Measurements from ENCODE around the gene FOXQ1.
"Not testable (repeated sequence)": the region's sequence is repeated elsewhere in the genome, so short reads cannot be mapped to it uniquely, and the experiment has no call there.

The FOXQ1 gene

DNA sequence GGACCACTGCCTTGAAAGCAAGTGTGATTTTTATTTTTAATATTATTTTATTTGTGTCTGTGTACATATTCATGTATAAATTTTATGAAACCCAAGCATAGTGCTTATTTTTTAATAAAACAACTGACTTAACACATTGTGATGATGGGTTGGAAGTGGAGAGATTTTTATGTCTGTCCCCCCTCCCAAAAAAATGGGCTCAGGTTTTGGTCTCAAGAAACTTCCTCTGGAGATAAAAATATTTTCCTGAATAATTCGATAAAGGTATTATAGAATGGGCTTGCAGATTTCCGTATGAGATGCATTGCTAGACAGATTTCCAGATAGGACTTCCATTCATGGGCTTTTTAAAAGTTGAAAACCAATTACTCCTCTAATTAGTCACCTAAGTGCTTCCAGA is 2.7 kb downstream of the FOXQ1 start:
- TF ChIP-seq, protein P1, sequence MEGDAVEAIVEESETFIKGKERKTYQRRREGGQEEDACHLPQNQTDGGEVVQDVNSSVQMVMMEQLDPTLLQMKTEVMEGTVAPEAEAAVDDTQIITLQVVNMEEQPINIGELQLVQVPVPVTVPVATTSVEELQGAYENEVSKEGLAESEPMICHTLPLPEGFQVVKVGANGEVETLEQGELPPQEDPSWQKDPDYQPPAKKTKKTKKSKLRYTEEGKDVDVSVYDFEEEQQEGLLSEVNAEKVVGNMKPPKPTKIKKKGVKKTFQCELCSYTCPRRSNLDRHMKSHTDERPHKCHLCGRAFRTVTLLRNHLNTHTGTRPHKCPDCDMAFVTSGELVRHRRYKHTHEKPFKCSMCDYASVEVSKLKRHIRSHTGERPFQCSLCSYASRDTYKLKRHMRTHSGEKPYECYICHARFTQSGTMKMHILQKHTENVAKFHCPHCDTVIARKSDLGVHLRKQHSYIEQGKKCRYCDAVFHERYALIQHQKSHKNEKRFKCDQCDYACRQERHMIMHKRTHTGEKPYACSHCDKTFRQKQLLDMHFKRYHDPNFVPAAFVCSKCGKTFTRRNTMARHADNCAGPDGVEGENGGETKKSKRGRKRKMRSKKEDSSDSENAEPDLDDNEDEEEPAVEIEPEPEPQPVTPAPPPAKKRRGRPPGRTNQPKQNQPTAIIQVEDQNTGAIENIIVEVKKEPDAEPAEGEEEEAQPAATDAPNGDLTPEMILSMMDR (conservative IDR thresholded peaks at IDR 0.05; ENCODE audit: control insufficient read depth, insufficient read depth, low read depth, low read length) = no peak
- DNase-seq (ENCODE audit: low read depth) = no peak
- H3K4me3 ChIP-seq (ENCODE audit: control insufficient read depth, low read depth, low read length) = no peak overlapping the region

GRCh38 chr6:1315201-1315559 is 3.3 kb downstream of the FOXQ1 start:
- H3K4me3 ChIP-seq (ENCODE audit: control insufficient read depth, low read depth, low read length) = no peak overlapping the region
- TF ChIP-seq, protein P1 (conservative IDR thresholded peaks at IDR 0.05; ENCODE audit: control insufficient read depth, insufficient read depth, low read depth, low read length) = no peak

DNA sequence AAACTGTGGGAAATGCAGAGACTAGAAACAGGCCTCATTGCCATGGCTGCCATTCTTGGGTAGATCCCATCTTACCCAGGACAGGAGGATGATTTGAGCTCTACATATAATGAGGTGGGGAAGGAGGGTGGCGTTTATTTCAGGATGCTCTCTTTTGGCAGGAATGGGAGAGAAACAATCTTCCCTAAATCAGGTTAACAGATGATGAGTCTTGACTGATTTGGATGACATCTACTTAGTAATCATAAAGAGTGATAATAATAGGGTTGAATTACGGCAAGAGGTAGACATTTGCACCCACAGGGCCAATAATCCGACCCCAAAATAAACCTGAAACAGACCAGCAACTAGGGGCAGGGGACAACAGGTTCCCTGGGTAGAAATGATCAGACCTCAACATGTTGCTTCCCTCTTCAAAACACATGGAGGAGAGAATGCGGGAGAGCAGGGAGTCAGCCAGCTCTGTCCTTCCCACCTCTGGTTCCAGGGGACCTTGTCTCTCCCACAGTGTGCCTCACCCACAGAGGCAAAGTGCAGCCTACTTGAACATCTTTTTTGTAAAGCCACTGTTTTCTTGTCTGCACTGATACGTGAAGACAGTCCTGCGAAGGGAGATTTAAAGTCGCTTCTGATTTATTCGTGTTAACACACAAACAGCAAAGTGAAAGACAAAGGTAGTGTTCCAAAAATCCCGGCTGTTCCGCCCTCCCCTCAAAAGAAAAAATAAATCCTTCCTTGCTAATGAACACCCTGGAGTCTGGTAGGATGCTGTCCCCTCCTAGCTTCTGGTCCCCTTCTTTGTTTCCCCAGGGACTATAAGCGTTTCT is 3.9 kb downstream of the FOXQ1 start:
- H3K4me3 ChIP-seq (ENCODE audit: control insufficient read depth, low read depth, low read length) = no peak overlapping the region
- no peak for DNase-seq (ENCODE audit: low read depth)
- TF ChIP-seq, protein P1 (conservative IDR thresholded peaks at IDR 0.05; ENCODE audit: control insufficient read depth, insufficient read depth, low read depth, low read length) = no peak

More at GRCh38 chr6:1315201-1315559, 3.3 kb downstream of the FOXQ1 start:
- DNase-seq (ENCODE audit: low read depth) = no peak

DNA sequence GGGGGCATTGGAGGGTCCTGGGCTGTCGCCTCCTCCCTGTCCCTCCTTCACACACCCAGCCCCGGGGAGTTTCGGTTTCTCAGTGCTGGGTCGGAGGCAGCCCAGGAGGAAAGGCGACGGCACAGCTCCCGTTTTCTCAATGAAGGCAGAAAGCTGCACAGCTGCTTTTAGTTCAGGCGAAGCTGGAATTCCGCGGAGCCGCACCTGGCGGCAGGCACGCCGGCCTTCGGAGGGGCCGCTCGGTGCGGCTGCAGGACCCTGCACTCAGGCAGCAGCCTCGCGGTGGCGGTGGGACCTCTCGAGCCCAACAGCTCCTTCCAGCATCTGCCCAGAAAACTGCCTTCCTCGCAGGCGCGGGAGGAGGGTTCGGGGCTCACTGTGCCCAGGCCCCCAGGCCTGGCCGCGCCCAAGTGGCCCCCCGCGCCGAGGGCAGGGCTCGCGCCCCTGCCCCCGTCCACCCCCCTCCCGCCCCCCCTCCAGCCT is 4.6 kb downstream of the FOXQ1 start:
- no peak for DNase-seq (ENCODE audit: low read depth)
- TF ChIP-seq, protein P1 (conservative IDR thresholded peaks at IDR 0.05; ENCODE audit: control insufficient read depth, insufficient read depth, low read depth, low read length) = no peak
- H3K4me3 ChIP-seq (ENCODE audit: control insufficient read depth, low read depth, low read length) = peak overlapping the region; percentile 19

DNA sequence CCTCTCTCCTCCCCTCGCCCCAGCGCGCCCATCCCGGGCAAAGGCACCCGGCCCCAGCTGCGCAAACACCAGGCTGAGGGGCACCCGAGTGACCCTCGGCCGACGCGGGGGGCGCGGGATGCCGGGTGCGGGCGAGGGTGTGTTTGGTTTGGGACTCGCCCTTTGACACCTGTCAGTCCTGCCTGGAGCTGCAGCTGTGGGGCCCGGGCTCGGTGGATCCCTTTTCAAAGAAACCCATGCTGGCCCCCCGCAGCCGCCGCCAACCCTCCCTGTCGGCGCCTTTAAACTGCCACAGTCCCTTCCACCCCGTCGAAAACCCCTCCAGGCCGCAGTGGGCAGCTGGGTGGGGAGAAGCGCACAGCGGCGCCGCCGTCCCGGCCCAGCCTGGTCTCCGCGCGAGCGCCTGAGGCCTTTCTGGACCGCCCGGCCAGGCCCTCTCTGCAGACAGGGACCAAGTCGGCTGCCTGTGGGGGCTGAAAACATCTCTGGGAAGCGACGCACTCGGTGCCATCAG is 5.5 kb downstream of the FOXQ1 start:
- DNase-seq (ENCODE audit: low read depth) = no peak
- no peak overlapping the region for H3K4me3 ChIP-seq (ENCODE audit: control insufficient read depth, low read depth, low read length)
- TF ChIP-seq, protein P1 (conservative IDR thresholded peaks at IDR 0.05; ENCODE audit: control insufficient read depth, insufficient read depth, low read depth, low read length) = no peak

GRCh38 chr6:1318036-1318435 is 6.1 kb downstream of the FOXQ1 start:
- no peak overlapping the region for H3K4me3 ChIP-seq (ENCODE audit: control insufficient read depth, low read depth, low read length)
- TF ChIP-seq, protein P1 (conservative IDR thresholded peaks at IDR 0.05; ENCODE audit: control insufficient read depth, insufficient read depth, low read depth, low read length) = no peak
- no peak for DNase-seq (ENCODE audit: low read depth)

GRCh38 chr6:1318584-1318983 is 6.7 kb downstream of the FOXQ1 start:
- not testable (repeated sequence) for H3K4me3 ChIP-seq (ENCODE audit: control insufficient read depth, low read depth, low read length); DNase-seq (ENCODE audit: low read depth)
